Natural killer cell treated with Interleukin-12 subunit alpha and Interleukin-12 subunit beta and Interleukin-15 and Interleukin-18, amount 100 ng/mL, for 72 hours (primary cell): Measurements from ENCODE around the gene SHMT2. TPM values are rescaled to one million over a fixed set of nuclear protein-coding genes. Genes with fewer than 3 reads are reported as not detected.

Experiments
- ATAC-seq, 2 donors: fragments of 150-1000 bp; cut with Tn5 transposase in 1 of 2; sonication (Bioruptor Pico), chemical (Tn5 transposase) in 1 of 2; 2 replicates each; pipeline ENCODE4 v1.10.0; 2021
- DNase-seq: peaks from one replicate; pipeline ENCODE4 v3.0.0; 2022; ENCODE audit warnings: low spot score
- H3K27ac Mint-ChIP-seq, 2 donors: 1 replicate in 1 of 2; 2 replicates in 1 of 2; pipeline ENCODE4 v1.8.0; 2022; ENCODE audit warnings: mixed read lengths in 2 of 2, mild to moderate bottlenecking in 1 of 2, moderate library complexity in 1 of 2
- H3K27me3 Mint-ChIP-seq, 2 donors: 1 replicate in 1 of 2; 2 replicates in 1 of 2; pipeline ENCODE4 v1.8.0; 2022; ENCODE audit warnings: mixed read lengths in 2 of 2
- H3K36me3 Mint-ChIP-seq: one replicate; pipeline ENCODE4 v1.8.0; 2022; ENCODE audit warnings: mixed read lengths
- H3K4me1 Mint-ChIP-seq, 2 donors: 1 replicate in 1 of 2; 2 replicates in 1 of 2; pipeline ENCODE4 v1.8.0; 2022; ENCODE audit warnings: low read depth in 2 of 2, mixed read lengths in 2 of 2, mild to moderate bottlenecking in 1 of 2
- H3K4me3 Mint-ChIP-seq: one replicate; pipeline ENCODE4 v1.8.0; 2022; ENCODE audit warnings: mixed read lengths
- H3K9me3 Mint-ChIP-seq: 2 replicates; pipeline ENCODE4 v1.8.0; 2022; ENCODE audit warnings: mixed read lengths
- total RNA-seq, 2 donors: library from RNA; stranded (reverse); gene quantifications; one replicate each; pipeline ENCODE4 v1.2.3, GENCODE V29; 2022

Gene SHMT2
- total RNA-seq, 2 donors from 2014 or later = 262 to 355 TPM

DNA sequence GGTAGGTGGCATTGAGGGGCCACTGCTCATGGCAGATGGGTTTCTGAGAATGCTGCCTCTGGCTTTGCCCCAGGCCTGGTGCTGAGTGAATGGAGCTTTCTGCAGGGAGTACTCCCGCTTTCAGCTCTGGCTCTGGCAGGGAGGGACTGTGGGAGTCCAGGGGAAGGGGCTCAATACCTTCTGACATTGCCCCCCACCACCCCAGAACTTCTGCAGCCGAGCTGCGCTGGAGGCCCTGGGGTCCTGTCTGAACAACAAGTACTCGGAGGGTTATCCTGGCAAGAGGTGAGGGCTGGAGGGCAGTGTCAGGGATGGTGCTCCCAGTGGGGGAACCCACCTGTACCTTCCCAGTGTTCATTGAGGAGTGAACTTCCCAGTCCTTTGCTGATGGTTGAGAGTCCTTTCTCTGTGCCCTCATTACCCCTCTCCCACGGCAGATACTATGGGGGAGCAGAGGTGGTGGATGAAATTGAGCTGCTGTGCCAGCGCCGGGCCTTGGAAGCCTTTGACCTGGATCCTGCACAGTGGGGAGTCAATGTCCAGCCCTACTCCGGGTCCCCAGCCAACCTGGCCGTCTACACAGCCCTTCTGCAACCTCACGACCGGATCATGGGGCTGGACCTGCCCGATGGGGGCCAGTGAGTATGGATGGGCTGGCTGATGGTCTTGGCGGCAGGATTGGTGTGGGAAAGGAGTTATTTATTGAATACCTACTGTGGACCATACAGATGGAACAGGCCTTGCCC, 1.9 kb downstream of the SHMT2 start:
- peaks cover 19% of the 10 kb centered on the region for H3K36me3 Mint-ChIP-seq
- peak overlapping the region; percentile 96 for H3K4me3 Mint-ChIP-seq
- H3K27ac Mint-ChIP-seq = peak overlapping the region; percentile 98 to 100
- peaks cover 11 to 14% of the 10 kb centered on the region in 2 donors for H3K27me3 Mint-ChIP-seq
- no peak for ATAC-seq
- H3K4me1 Mint-ChIP-seq = peaks cover 38 to 48% of the 10 kb centered on the region in 2 donors
- no peak for DNase-seq
- H3K9me3 Mint-ChIP-seq = no peaks in the 10 kb centered on the region

DNA sequence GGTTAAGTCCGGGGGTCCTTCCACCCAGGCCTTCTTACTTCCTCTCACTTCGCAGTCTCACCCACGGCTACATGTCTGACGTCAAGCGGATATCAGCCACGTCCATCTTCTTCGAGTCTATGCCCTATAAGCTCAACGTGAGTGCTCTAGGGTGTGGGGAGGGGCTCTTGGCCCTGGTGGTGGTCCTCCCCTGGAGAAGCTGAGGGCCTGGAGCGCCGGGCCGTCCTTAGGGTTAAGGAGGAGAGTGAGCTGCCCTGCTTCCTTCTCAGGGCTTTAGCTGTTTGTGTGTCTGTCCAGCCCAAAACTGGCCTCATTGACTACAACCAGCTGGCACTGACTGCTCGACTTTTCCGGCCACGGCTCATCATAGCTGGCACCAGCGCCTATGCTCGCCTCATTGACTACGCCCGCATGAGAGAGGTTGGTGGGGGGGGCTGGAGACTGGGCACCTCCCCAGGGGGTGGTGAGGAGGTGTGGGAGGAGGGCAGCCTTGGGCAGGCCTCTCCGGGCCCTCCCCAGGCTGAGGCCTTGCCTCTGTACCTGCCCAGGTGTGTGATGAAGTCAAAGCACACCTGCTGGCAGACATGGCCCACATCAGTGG, 2.7 kb downstream of the SHMT2 start:
- Mint-ChIP-seq H3K4me1 (peaks cover 34 to 51% of the 10 kb centered on the region in 2 donors), H3K9me3 (no peaks in the 10 kb centered on the region), H3K27me3 (peaks cover 13 to 14% of the 10 kb centered on the region in 2 donors), H3K36me3 (peaks cover 19% of the 10 kb centered on the region), H3K4me3 (peak overlapping the region; percentile 96), H3K27ac (no peak overlapping the region)
- DNase-seq (no peak), ATAC-seq (no peak)

DNA sequence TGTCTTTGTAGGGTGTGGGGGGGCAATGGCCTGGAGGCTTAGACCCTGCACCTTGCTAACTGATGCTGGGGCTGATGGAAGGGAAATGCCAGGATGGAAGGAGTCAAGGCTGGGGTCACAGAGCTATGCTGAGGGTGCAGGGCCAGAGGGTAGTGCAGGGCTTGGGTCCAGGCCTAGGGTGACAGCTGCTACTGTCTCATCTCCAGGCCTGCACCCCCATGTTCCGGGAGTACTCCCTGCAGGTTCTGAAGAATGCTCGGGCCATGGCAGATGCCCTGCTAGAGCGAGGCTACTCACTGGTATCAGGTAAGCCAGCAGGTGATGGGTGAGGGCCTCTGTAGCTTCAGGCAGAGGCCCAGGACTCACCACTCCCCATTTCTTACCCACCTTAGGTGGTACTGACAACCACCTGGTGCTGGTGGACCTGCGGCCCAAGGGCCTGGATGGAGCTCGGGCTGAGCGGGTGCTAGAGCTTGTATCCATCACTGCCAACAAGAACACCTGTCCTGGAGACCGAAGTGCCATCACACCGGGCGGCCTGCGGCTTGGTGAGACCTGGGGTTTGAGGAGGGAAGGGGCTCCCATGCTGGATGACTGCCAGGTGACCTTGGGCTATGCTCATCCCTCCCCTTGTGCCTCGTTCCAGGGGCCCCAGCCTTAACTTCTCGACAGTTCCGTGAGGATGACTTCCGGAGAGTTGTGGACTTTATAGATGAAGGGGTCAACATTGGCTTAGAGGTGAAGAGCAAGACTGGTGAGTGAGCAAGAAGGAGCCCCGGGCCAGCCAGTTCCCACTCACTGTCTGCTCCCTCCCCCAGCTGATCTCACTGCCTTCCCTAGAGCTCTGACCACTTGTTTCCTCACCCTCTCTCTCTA, 4.1 kb downstream of the SHMT2 start:
- DNase-seq (no peak), ATAC-seq (no peak)
- no peaks in the 10 kb centered on the region for H3K9me3 Mint-ChIP-seq
- peaks cover 14 to 15% of the 10 kb centered on the region in 2 donors for H3K27me3 Mint-ChIP-seq
- peaks cover 34 to 52% of the 10 kb centered on the region in 2 donors for H3K4me1 Mint-ChIP-seq
- H3K4me3 Mint-ChIP-seq = no peak overlapping the region
- H3K27ac Mint-ChIP-seq = no peak overlapping the region
- peaks cover 19% of the 10 kb centered on the region for H3K36me3 Mint-ChIP-seq

DNA sequence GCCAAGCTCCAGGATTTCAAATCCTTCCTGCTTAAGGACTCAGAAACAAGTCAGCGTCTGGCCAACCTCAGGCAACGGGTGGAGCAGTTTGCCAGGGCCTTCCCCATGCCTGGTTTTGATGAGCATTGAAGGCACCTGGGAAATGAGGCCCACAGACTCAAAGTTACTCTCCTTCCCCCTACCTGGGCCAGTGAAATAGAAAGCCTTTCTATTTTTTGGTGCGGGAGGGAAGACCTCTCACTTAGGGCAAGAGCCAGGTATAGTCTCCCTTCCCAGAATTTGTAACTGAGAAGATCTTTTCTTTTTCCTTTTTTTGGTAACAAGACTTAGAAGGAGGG, 4.7 kb downstream of the SHMT2 start:
- Mint-ChIP-seq H3K4me3 (no peak overlapping the region), H3K27ac (no peak overlapping the region), H3K27me3 (peaks cover 18 to 21% of the 10 kb centered on the region in 2 donors), H3K9me3 (no peaks in the 10 kb centered on the region), H3K36me3 (peaks cover 19% of the 10 kb centered on the region), H3K4me1 (peaks cover 34 to 51% of the 10 kb centered on the region in 2 donors)
- no peak for ATAC-seq
- DNase-seq = no peak

DNA sequence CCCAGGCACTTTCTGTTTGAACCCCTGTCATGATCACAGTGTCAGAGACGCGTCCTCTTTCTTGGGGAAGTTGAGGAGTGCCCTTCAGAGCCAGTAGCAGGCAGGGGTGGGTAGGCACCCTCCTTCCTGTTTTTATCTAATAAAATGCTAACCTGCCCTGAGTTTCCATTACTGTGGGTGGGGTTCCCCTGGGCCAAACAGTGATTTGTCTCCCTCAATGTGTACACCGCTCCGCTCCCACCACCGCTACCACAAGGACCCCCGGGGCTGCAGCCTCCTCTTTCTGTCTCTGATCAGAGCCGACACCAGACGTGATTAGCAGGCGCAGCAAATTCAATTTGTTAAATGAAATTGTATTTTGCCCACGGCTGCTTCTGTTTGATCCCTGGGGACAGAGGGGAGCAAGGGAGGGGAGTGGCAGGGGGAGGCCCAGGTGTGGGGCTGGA, 5.1 kb downstream of the SHMT2 start:
- Mint-ChIP-seq H3K36me3 (peaks cover 19% of the 10 kb centered on the region), H3K9me3 (no peaks in the 10 kb centered on the region), H3K27me3 (peaks cover 21 to 24% of the 10 kb centered on the region in 2 donors), H3K4me3 (no peak overlapping the region), H3K27ac (no peak overlapping the region), H3K4me1 (peaks cover 34 to 50% of the 10 kb centered on the region in 2 donors)
- DNase-seq (no peak), ATAC-seq (no peak)

DNA sequence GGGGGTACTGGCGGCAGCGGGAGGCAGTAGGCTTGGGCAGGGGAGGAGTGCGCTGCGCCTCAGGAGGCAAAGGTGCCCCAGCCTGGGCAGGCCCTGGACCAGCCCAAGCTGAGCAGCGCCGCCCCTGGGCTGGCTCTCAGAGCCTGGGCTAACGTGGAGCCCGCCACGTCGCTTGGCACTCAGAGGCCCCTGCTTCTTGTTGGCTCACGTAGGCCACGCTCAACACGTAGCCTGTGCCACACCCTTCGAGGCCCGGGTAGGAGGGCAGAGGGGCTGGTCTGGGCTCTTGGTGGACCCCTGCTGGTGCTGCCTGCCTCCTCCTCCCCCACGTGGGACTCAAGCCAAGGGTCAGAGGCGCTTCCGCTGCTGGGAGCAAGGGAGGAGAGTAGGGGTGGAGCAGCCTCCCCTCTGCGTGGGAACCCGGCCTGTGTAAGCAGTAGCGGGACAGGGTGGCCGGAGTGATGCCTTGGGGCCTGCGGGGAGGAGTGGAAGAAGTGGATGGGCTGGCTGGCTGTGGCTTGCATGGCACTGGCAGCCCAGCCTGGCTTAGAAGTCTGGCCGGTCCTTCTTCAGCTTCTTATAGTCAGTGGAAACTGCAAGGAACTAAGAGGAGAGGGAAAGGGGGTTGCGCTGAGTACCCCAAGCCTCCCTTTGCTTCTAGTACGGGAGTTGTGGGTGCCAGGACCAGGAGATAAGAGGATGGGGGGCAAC, 5.7 kb downstream of the SHMT2 start:
- ATAC-seq (no peak), DNase-seq (no peak)
- peaks cover 34 to 50% of the 10 kb centered on the region in 2 donors for H3K4me1 Mint-ChIP-seq
- no peaks in the 10 kb centered on the region for H3K9me3 Mint-ChIP-seq
- H3K27me3 Mint-ChIP-seq = peaks cover 23 to 30% of the 10 kb centered on the region in 2 donors
- peaks cover 14% of the 10 kb centered on the region for H3K36me3 Mint-ChIP-seq
- H3K27ac Mint-ChIP-seq = no peak overlapping the region
- no peak overlapping the region for H3K4me3 Mint-ChIP-seq

DNA sequence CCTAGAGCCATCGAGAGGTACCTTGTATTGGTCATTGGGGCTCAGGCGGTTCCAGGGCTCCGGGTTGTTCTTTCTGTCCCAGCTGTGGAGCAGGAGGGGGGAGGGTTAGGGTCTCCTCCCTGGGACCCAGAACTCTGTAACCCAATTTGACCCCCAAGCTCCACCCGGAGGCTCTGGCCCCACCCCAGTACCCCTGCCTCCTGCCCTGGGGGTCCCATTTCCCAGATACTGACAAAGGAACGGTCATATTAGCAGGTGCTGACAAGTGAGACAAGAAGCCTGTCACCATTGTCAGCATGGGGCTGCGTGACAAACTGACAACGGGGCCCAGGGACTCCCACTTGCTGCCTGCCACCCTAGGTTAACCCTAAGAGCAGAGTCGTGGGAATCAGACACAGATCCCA, 6.2 kb downstream of the SHMT2 start:
- Mint-ChIP-seq H3K27ac (no peak overlapping the region), H3K9me3 (no peaks in the 10 kb centered on the region), H3K4me1 (peaks cover 34 to 50% of the 10 kb centered on the region in 2 donors), H3K4me3 (no peak overlapping the region), H3K36me3 (peaks cover 8% of the 10 kb centered on the region), H3K27me3 (peaks cover 29 to 36% of the 10 kb centered on the region in 2 donors)
- ATAC-seq = no peak
- no peak for DNase-seq

DNA sequence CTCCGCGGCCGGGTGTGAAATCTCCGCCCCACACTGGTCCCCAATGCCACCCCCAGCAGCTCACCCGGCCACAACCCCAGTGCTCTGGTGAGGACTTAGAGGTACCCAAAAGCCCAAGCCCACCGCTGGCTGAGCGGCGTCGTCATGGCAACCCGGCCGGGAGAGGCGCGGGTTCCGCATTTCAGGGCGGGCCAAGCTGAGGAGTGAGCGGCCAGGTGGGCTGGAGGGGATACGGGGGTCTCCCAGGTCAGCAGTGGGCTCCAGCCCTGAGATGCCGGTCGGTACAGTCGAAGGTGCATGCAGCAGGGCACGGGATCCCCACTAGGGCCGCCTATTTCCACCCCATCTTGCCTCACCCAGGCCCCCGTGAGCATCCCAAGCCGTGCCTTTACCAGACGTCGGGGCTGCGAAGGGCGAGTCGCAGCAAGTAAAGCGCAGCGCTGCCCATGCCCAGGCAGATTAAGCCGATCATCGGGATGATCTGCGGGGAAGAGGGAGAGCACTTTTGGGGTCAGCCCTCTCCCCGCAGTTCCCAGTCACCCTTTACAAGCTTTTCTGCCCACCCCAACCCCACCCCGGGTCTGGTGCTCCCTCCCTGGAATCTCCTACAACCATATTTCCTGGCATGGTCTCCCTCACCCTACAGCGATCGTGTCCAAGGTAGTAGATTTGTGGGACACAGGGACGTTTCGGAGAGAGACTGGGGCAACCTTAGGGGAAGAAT, 6.9 kb downstream of the SHMT2 start:
- Mint-ChIP-seq H3K4me3 (peak overlapping the region; percentile 4), H3K36me3 (peaks cover 8% of the 10 kb centered on the region), H3K27me3 (peaks cover 30 to 38% of the 10 kb centered on the region in 2 donors), H3K9me3 (no peaks in the 10 kb centered on the region), H3K4me1 (peaks cover 35 to 48% of the 10 kb centered on the region in 2 donors), H3K27ac (no peak overlapping the region)
- ATAC-seq = no peak
- DNase-seq = no peak

DNA sequence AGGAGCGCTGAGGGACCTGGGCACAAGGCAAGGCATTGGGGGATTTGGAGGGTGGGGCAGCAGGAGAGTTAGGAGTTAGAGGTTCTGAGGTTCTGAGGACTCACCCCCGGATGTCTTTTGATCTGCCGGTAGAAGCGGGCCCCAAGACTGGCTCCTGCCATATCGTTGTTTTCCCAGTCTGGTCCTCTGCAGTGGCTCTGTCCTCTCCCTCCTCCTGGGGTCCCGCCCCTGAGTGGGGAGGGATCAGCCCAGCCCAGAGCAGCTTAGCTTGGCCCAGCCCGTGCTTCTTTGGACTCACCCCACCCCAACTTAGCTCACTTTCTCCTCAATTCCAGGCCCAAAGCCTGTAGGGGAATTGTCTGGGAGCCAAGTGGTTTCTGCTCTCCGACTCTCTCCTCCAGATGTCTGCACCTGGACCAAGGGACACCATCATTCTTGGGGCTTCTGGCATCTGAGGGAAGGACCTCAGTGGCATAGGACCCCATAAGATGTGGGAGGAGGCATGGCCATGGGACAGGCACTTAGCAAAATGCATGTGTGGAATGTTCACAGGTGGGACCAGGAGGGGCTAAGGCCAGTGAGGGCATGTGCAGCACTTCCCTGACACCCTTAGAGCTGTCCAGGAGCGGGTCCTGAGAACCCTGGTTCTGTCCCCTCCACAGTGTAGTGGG, 7.5 kb downstream of the SHMT2 start:
- Mint-ChIP-seq H3K4me1 (peaks cover 37 to 47% of the 10 kb centered on the region in 2 donors), H3K27me3 (peaks cover 34 to 41% of the 10 kb centered on the region in 2 donors), H3K9me3 (no peaks in the 10 kb centered on the region), H3K36me3 (peaks cover 8% of the 10 kb centered on the region), H3K4me3 (peak overlapping the region; percentile 83), H3K27ac (no peak overlapping the region)
- ATAC-seq (no peak), DNase-seq (no peak)

DNA sequence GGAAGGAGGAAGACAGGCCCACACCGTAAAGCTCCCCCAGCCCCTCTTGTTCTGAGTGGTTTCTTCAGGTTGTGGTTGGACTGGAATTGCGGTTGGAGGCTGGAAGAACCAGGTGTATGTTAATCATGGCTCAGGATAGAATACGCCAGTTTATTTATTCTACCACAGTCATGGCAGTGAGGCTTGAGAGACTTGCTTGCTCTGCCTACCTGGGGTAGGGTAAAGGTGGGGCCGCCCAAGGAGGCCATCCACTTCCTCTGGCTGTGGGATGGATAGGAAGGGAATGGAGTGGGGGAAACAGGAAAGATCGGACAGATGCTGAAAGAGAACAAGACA, 8.1 kb downstream of the SHMT2 start:
- no peaks in the 10 kb centered on the region for H3K9me3 Mint-ChIP-seq
- H3K4me1 Mint-ChIP-seq = peaks cover 40 to 50% of the 10 kb centered on the region in 2 donors
- DNase-seq (no peak), ATAC-seq (no peak)
- peaks cover 8% of the 10 kb centered on the region for H3K36me3 Mint-ChIP-seq
- H3K27me3 Mint-ChIP-seq = peaks cover 37 to 46% of the 10 kb centered on the region in 2 donors
- no peak overlapping the region for H3K27ac Mint-ChIP-seq
- H3K4me3 Mint-ChIP-seq = peak overlapping the region; percentile 83

DNA sequence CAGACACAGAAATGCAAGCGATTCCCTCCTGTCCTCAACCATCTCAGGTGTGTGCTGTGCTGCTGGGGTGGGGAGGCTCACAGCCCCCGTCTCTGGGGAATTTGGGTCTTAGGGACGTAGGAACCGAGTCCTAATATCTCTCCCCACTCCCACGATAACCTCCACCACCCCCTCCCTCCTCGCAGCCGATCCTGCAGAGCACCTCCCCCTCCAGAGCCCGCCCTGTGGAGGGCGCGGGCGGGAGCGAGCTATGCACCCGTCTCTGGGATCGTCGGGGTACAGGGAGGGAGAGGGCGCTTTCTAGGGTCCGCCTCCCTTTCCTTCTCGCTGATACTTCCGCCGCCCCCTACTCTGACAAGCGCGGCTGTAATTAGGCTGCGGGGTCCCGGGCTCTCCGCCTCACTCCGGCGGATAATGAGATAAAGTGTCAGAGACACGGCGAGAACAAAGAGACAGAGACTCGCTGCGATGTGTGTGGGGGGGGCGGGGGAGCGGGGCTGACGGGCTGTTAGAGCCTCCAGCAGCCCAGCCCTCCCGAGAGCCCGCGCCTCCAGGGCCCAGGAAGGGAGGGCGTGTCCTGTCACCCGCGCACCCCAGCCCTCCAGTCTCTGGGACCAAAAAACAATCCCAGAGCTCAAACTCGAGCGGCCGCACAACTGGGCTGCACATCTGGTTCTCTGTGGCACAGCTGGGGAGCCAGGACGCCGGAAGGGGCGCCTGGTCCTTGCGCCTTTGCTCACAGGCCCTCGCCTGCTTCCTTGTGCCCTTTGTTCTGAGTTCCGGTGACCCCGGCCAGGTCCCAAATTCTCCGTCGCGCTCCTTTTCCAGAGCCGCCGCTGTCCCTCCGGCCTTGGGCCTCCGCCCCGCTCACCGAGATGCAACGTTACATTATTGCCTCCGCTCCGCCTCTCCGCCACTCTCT, 8.7 kb downstream of the SHMT2 start:
- ATAC-seq (peak in 1 of 2 donors; percentile 2), DNase-seq (no peak)
- peaks cover 38 to 50% of the 10 kb centered on the region in 2 donors for H3K27me3 Mint-ChIP-seq
- H3K9me3 Mint-ChIP-seq = no peaks in the 10 kb centered on the region
- H3K4me3 Mint-ChIP-seq = peak overlapping the region; percentile 91
- peaks cover 44 to 54% of the 10 kb centered on the region in 2 donors for H3K4me1 Mint-ChIP-seq
- peak overlapping the region in 1 of 2 donors; percentile 79 for H3K27ac Mint-ChIP-seq
- H3K36me3 Mint-ChIP-seq = peaks cover 8% of the 10 kb centered on the region
